HS-5 (cell line): ENCODE measurements around the gene MATN1.

Experiments
- DNase-seq: peaks from one replicate; pipeline ENCODE4 v3.0.0-alpha.2; 2012; ENCODE audit warnings: low read depth

Gene MATN1

DNA sequence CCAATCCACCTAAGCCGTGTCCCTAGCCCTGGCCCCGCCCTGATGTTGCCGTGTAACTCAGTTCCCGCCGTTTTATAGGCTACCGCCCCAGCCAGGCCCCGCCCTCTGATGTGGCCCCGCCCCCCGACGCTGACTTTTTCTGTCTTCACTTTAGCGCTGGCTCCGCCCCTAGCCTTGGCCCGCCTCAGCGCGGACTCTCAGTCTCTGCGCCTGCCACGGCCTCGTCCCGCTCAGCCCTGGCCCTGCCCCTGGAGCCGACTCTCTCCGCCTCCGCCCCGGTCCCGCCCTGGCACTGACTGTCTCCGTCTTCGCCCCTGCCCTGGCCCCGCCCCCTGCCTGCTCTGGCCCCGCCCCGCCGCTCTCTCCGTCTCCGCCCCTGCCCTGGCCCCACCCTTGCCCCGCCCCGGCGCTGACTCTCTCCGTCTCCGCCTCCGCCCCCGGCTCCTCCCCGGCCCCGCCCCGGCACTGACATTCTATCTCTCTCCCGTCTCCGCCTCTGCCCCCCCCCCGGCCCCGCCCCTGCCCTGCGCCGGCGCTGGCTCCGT is 5.2 kb downstream of the MATN1 start:
- DNase-seq, result peak; percentile 81

GRCh38 chr1:30716646-30717045 is 6.7 kb downstream of the MATN1 start:
- DNase-seq, result no peak

- DNase-seq, result no peak
Measured at GRCh38 chr1:30715886-30716285, 7.5 kb downstream of the MATN1 start.

DNA sequence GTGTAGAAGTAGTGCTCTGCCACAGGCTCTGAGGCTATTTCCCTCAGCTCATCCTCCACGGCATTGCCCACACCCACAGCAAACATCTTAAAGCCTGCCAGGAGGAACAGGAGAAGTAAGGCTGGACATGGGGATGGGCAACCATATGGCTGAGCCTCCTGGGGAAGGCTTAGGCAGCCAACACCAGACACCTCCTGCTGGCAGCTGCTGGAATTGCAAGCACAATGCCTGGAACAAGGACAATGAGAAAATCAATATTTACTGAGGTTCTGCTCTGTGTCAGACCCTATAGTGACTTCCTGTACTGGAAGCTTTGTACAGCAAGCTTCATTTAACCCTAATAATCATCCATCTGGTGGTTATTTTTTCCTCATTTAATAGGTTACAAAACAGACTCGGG is 8.2 kb downstream of the MATN1 start:
- no peak for DNase-seq

DNA sequence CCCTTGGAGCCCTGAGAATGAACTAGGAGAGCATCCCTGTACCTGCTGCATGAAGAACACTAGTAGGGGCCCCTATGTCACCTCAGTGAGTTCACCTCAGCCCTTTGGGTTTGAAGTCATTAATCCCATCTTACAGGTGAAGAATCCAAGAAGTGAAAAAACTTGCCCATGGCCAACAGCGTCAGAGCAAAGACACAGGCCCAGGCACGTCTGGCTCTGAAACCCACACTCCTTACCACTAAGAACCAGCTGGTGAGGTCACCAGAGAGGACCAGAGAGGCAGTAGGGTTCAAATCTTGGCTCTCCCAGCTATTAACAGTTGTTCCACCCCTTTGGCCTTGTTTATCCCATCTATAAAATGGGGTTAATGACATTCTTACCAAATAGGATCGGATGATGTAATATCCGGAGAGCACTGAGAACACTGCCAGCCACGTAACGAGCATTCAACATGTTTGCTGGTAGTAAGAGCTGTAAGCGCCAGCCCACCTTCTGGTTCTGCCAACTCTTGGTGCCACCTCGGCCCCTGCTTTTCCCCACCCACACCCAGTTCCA is 8.8 kb downstream of the MATN1 start:
- DNase-seq, result no peak

GRCh38 chr1:30714025-30714424 is 9.4 kb downstream of the MATN1 start:
- no peak for DNase-seq

DNA sequence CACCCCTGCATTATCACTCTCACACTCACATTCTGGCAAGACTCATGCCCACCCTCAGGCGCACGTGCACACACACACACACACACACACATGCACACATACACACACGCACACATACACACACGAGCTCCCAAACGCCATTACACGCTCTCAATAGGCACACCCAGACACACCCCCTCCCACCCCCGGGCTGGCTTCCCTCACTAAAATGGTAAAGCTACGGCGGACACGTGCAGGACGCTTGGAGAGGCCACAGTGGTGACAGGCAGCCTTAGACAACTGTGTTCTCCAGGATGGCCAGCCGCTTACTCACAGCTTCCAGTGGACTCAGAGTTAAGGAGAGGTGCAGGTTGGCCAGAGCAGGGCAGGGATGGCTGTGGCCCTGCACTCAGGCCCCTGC is 10.1 kb downstream of the MATN1 start:
- DNase-seq, result no peak

DNA sequence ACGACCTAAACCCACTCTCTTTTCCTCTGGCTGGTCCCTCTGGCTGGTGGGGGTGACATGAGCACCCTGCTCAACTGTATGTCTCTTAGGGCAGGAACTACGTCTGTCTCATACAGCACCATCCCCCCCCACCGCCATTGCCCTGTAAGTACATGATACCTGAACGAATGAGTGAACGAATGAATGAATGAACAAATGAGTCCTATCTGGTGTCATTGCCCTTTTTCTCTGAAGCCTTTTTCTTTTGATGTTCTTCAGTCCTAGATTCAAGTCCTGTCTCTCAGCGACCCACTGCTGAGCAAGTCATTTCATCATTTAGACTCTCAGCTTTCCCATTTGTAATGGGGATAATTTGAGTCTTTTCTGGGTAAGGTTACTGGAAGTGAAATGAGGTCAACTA is 10.8 kb downstream of the MATN1 start:
- DNase-seq, result no peak

GRCh38 chr1:30710407-30710806 is 13.0 kb downstream of the MATN1 start:
- DNase-seq, result no peak

- DNase-seq, result no peak
Measured at GRCh38 chr1:30708361-30708728, 15.0 kb downstream of the MATN1 start.

DNA sequence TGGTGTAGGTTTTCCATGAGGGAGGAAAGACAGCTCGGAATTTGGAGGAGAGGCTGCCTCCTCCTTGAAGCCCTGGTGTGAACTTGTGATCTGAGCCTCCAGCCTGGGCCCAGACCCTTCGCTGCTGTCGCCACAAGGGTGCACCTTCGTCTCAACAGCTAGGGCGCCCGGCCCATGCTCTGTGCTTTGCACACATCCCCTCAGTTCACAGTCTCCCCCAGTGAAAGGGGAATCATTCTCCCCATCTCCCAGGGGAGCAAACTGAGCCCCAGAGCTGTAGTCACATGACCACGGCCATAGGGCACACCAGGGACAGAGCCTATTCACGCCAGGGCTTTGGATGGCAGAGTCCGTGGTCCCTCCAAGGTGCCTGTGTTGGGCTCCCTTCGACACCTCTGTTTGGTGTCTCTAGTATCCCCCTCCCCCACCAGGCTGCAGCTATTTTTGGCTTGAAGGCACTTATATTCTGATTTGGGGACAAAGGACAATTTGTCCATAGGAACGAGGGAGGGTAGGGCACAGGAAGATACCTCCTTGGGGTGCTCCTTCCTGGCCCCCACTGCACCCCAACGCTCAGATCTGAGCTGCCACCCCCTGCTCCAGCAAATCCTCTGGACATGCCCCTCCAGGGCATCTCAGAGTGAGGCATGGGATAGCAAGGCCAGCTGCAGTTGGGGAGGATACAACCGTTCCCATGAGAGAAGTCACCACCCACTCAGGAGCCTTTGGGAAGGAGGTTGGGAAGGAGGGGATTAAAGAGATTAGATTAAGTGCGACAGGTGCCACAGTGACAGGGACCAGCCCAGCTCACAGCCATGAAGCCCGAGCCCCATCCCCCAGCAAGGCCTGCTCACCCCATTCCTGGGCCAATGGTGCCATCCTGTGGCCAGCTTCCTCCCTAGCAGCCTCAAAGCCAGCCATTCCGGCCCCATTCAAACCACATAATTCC is 15.7 kb downstream of the MATN1 start:
- no peak for DNase-seq

GRCh38 chr1:30706528-30706927 is 16.9 kb downstream of the MATN1 start:
- no peak for DNase-seq

DNA sequence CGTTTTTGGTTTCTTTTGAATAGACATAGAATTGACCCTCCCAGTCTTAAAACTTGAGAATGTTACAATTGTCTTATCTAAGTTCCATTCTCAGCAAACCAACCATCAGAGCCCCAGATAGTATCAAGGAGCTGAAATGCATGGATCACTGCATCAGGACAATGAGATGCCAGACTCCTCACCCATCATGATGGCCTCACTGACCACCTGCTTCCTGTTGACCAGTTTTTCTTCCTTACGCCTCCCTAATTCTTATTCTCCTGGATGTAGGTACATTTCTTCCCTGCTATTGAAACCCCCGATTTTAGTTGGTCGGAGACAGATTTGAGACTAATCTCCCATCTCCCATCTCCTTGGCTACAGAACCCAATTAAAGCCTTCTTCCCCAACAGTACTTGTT is 17.7 kb downstream of the MATN1 start:
- DNase-seq, result no peak

- no peak for DNase-seq
Measured at GRCh38 chr1:30704765-30705509, 18.4 kb downstream of the MATN1 start.

DNA sequence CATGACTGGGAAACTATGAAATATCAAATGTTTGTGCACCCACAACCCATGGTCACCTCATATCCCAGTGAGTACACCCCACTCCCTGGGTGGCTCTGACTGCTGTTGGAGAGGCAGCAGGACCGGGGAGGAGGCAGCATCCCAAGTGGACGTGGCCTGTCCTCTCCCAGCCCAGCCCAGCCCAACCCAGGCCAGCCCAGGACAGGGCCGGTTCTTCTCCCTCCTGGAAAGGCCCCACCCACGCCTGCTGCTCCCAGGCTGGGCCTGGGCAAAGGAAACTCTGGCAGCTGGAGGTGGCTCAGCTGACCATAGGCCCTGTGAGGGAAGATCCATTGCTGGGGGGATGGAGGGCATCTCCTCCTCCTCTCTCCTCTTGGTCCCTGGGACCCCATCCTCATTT is 19.1 kb downstream of the MATN1 start:
- no peak for DNase-seq

- no peak for DNase-seq
Measured at GRCh38 chr1:30702823-30703222, 20.6 kb downstream of the MATN1 start.

- no peak for DNase-seq
Measured at GRCh38 chr1:30701258-30701633, 22.1 kb downstream of the MATN1 start.

DNA sequence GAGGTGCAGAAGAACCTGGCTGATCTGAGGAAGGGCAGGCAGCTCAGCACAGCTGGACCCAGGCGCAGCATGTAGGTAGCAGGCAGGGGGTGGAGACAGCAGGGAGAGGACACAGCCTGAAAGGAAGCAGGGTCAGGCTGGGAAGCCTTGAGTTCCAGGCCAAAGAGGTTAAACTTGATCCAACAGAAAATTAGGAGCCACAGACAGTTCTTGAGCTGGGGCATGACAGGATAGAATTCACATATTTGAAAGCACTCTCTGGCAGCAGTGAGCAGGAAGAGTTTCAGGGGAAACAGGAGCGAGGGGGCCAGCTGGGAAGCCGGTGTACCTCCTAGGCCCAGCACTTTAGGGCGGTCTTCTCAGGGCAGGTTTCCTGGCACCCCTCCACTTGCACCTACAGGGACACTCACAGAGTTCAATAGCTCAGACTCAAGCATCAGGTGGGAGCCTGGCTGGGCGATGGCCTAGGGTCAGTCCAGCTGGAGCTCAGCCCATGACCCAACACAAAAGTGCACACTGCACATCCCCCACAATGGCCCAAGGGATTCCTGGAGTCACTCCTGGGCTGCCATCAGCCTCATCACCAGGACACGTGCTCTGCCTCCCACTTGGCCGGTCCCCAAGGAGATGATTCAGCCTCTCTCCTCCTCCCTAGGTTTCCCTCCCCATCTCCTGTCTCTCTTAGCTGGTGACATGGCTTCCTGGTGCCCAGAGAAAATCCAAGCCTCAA is 22.7 kb downstream of the MATN1 start:
- peak; percentile 66 for DNase-seq

DNA sequence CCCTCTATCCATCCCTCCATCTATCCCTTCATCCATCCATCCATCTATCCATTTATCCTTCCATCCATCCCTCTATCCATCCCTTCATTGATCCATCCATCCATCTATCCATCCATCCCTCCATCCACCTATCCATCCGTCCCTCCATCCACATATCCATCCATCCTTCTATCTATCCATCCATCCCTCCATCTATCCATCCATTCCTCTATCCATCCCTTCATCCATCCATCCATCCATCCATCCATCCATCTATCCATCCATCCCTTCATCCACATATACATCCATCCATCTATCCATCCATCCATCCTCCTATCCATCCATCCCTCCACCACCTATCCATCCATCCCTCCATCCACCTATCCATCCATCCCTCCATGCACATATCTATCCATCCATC is 23.6 kb downstream of the MATN1 start:
- no peak for DNase-seq

GRCh38 chr1:30698401-30698981 is 24.9 kb downstream of the MATN1 start:
- DNase-seq, result no peak

- DNase-seq, result no peak
Measured at GRCh38 chr1:30697571-30698376, 25.6 kb downstream of the MATN1 start.
